GM23248 (cell line): ENCODE measurements around the gene KCTD5. TPM values are rescaled to one million over a fixed set of nuclear protein-coding genes. Genes with fewer than 3 reads are reported as not detected.
"Not testable (repeated sequence)": the region's sequence is repeated elsewhere in the genome, so short reads cannot be mapped to it uniquely, and the experiment has no call there.

Experiments used
- DNase-seq: peaks from one replicate; pipeline ENCODE4 v3.0.0-alpha.2; 2015
- H2AFZ ChIP-seq: fragments of 200-600 bp; sonication (generic); 2 replicates; pipeline ENCODE4 v1.6.1; 2016; ENCODE audit warnings: antibody characterized with exemption
- H3F3A ChIP-seq: fragments of 200-600 bp; sonication (generic); 2 replicates; pipeline ENCODE4 v1.6.1; 2016; ENCODE audit warnings: mild to moderate bottlenecking, antibody characterized with exemption, mixed run types; ENCODE audit not compliant: insufficient read depth
- H3K27ac ChIP-seq: fragments of 200-600 bp; sonication (generic); 2 replicates; pipeline ENCODE4 v1.5.1; 2016; ENCODE audit warnings: mild to moderate bottlenecking
- H3K27me3 ChIP-seq: fragments of 200-600 bp; sonication (generic); replicated peaks from 2 replicates; pipeline ENCODE4 v1.6.1; 2016; ENCODE audit warnings: mild to moderate bottlenecking; ENCODE audit not compliant: insufficient read depth
- H3K36me3 ChIP-seq: fragments of 200-600 bp; sonication (generic); 2 replicates; pipeline ENCODE4 v1.6.1; 2016; ENCODE audit warnings: low read depth, mild to moderate bottlenecking
- H3K4me1 ChIP-seq: fragments of 200-600 bp; sonication (generic); 2 replicates; pipeline ENCODE4 v1.6.1; 2016; ENCODE audit warnings: mild to moderate bottlenecking; ENCODE audit not compliant: insufficient read depth
- H3K4me2 ChIP-seq: fragments of 200-600 bp; sonication (generic); one replicate; pipeline ENCODE4 v1.6.1; 2016; ENCODE audit warnings: mild to moderate bottlenecking; ENCODE audit not compliant: unreplicated experiment
- H3K4me3 ChIP-seq: fragments of 200-600 bp; sonication (generic); 2 replicates; pipeline ENCODE4 v1.5.1; 2016; ENCODE audit warnings: mild to moderate bottlenecking
- H3K79me2 ChIP-seq: fragments of 200-600 bp; sonication (generic); 2 replicates; pipeline ENCODE4 v1.6.1; 2016; ENCODE audit warnings: mild to moderate bottlenecking; ENCODE audit not compliant: insufficient read depth
- H3K9ac ChIP-seq: fragments of 200-600 bp; sonication (generic); 2 replicates; pipeline ENCODE4 v1.6.1; 2016; ENCODE audit warnings: mild to moderate bottlenecking
- H3K9me2 ChIP-seq: fragments of 200-600 bp; sonication (generic); 2 replicates; pipeline ENCODE4 v1.6.1; 2016; ENCODE audit warnings: mixed run types, mild to moderate bottlenecking, moderate library complexity; ENCODE audit not compliant: insufficient read depth
- H3K9me3 ChIP-seq: fragments of 200-600 bp; sonication (generic); one replicate; pipeline ENCODE4 v1.6.1; 2017; ENCODE audit warnings: low read depth
- H4K20me1 ChIP-seq: fragments of 200-600 bp; sonication (generic); 2 replicates; pipeline ENCODE4 v1.6.0; 2016; ENCODE audit not compliant: insufficient read depth
- EZH2 ChIP-seq: fragments of 200-600 bp; sonication (generic); IDR thresholded peaks from 2 replicates; pipeline ENCODE4 v1.6.1; 2018; ENCODE audit warnings: antibody characterized with exemption, mild to moderate bottlenecking; ENCODE audit not compliant: insufficient read depth, poor library complexity, severe bottlenecking
- EZH2phosphoT487 ChIP-seq: fragments of 200-600 bp; sonication (generic); IDR thresholded peaks from 2 replicates; pipeline ENCODE4 v1.6.1; 2018; ENCODE audit warnings: antibody characterized with exemption, moderate library complexity, mild to moderate bottlenecking, low read depth; ENCODE audit not compliant: insufficient read depth
- WGBS, 2 experiments: methylation state at CpG; one replicate each; pipeline ENCODE4 v1.1.6; 2015 to 2017; ENCODE audit warnings: low lambda C conversion rate in 2 of 2, low coverage in 1 of 2; ENCODE audit errors: missing lambda C conversion rate in 2 of 2; 5-methylcytosine and 5-hydroxymethylcytosine counted together
- in situ Hi-C: fragments of 300-500 bp; cut with MboI; formaldehyde crosslinking; loops from 2 replicates; pipeline ENCODE4 v1.15.0; 2020
- polyA plus RNA-seq: library from polyadenylated mRNA; unstranded; fragments of >200 nt; fragmentation: Nextera tagmentation; extraction: Ambion mirVana; gene quantifications from 2 replicates; pipeline ENCODE4 v1.2.1, GENCODE V29; 2016
- total RNA-seq: library from RNA; depleted of rRNA; stranded (reverse); fragments of >200 nt; shearing (Covaris generic); gene quantifications from 2 replicates; pipeline ENCODE4 v1.2.3, GENCODE V29; 2014

Gene KCTD5
- total and polyA plus RNA-seq, 2 experiments from 2014 or later: 33.2 to 38.3 TPM

GRCh38 chr16:2691491-2692248 is 9.3 kb downstream of the KCTD5 start:
- no peak for DNase-seq
- H3K27ac ChIP-seq: no peak overlapping the region
- no peak overlapping the region for H3K9ac ChIP-seq
- H3K9me2 ChIP-seq: no peaks in the 10 kb centered on the region
- no peaks in the 10 kb centered on the region; the same call in 1 of the 2 replicates for H4K20me1 ChIP-seq
- peaks cover 58% of the 10 kb centered on the region for H3K79me2 ChIP-seq
- TF ChIP-seq EZH2phosphoT487: no peak
- no peak for TF ChIP-seq EZH2
- WGBS, 2 experiments: 77% methylated on average over 25 to 28 of the region's 29 CpGs
- no peak overlapping the region for H3K4me3 ChIP-seq
- H3K4me2 ChIP-seq: no peak overlapping the region
- no peak overlapping the region for H2AFZ ChIP-seq
- H3F3A ChIP-seq: no peaks in the 10 kb centered on the region
- no peaks in the 10 kb centered on the region for H3K4me1 ChIP-seq
- no peaks in the 10 kb centered on the region for H3K9me3 ChIP-seq
- in situ Hi-C loops: no loop called here
- H3K36me3 ChIP-seq: no peaks in the 10 kb centered on the region
- H3K27me3 ChIP-seq: no peaks in the 10 kb centered on the region

- H3K9ac ChIP-seq: no peak overlapping the region
Observed at GRCh38 chr16:2692251-2692947, 10.1 kb downstream of the KCTD5 start.

GRCh38 chr16:2692948-2693651 is 10.8 kb downstream of the KCTD5 start:
- TF ChIP-seq EZH2phosphoT487 (no peak), EZH2 (no peak)
- Histone ChIP-seq H2AFZ (no peak overlapping the region), H3K27ac (no peak overlapping the region), H3F3A (no peaks in the 10 kb centered on the region), H3K4me3 (no peak overlapping the region), H3K9me3 (no peaks in the 10 kb centered on the region), H3K27me3 (no peaks in the 10 kb centered on the region), H3K36me3 (no peaks in the 10 kb centered on the region), H3K9me2 (no peaks in the 10 kb centered on the region), H3K79me2 (peaks cover 44% of the 10 kb centered on the region), H3K4me2 (no peak overlapping the region), H4K20me1 (no peaks in the 10 kb centered on the region), H3K9ac (no peak overlapping the region), H3K4me1 (no peaks in the 10 kb centered on the region)
- no peak for DNase-seq
- in situ Hi-C loops: no loop called here
- 81 to 89% methylated on average over 20 to 22 of the region's 24 CpGs for WGBS, 2 experiments

More at GRCh38 chr16:2692251-2692947, 10.1 kb downstream of the KCTD5 start:
- 79 to 84% methylated on average over 14 of the region's 14 CpGs for WGBS, 2 experiments
- Histone ChIP-seq H4K20me1 (no peaks in the 10 kb centered on the region), H3K27me3 (no peaks in the 10 kb centered on the region), H3F3A (no peaks in the 10 kb centered on the region), H3K27ac (no peak overlapping the region), H3K79me2 (peaks cover 51% of the 10 kb centered on the region), H3K4me1 (no peaks in the 10 kb centered on the region), H3K9me3 (no peaks in the 10 kb centered on the region), H3K4me3 (no peak overlapping the region), H2AFZ (no peak overlapping the region), H3K9me2 (no peaks in the 10 kb centered on the region), H3K36me3 (no peaks in the 10 kb centered on the region), H3K4me2 (no peak overlapping the region)
- in situ Hi-C loops: no loop called here
- no peak for DNase-seq
- no peak for TF ChIP-seq EZH2phosphoT487
- no peak for TF ChIP-seq EZH2

GRCh38 chr16:2696601-2697250 is 14.4 kb downstream of the KCTD5 start:
- H3K27me3 ChIP-seq, H4K20me1 ChIP-seq, H2AFZ ChIP-seq, H3K4me2 ChIP-seq, DNase-seq, H3K36me3 ChIP-seq, H3K9me2 ChIP-seq, H3K9ac ChIP-seq, H3K4me3 ChIP-seq, H3K4me1 ChIP-seq, H3K9me3 ChIP-seq, H3F3A ChIP-seq, H3K27ac ChIP-seq, in situ Hi-C loops: not testable (repeated sequence)
- H3K79me2 ChIP-seq: peaks cover 22% of the 10 kb centered on the region
- 96% methylated on average over 24 to 26 of the region's 37 CpGs for WGBS, 2 experiments
